HUDEP-2 (cell line): Measurements from ENCODE around the gene ATP5PD.
"Not testable (repeated sequence)": the region's sequence is repeated elsewhere in the genome, so short reads cannot be mapped to it uniquely, and the experiment has no call there.

Source experiments
- DNase-seq, 76 experiments: peaks; one replicate each; lab custom pipeline; 2025; ENCODE audit not compliant: unreplicated experiment in 76 of 76; lab: John Stamatoyannopoulos, UW

ATP5PD gene

DNA sequence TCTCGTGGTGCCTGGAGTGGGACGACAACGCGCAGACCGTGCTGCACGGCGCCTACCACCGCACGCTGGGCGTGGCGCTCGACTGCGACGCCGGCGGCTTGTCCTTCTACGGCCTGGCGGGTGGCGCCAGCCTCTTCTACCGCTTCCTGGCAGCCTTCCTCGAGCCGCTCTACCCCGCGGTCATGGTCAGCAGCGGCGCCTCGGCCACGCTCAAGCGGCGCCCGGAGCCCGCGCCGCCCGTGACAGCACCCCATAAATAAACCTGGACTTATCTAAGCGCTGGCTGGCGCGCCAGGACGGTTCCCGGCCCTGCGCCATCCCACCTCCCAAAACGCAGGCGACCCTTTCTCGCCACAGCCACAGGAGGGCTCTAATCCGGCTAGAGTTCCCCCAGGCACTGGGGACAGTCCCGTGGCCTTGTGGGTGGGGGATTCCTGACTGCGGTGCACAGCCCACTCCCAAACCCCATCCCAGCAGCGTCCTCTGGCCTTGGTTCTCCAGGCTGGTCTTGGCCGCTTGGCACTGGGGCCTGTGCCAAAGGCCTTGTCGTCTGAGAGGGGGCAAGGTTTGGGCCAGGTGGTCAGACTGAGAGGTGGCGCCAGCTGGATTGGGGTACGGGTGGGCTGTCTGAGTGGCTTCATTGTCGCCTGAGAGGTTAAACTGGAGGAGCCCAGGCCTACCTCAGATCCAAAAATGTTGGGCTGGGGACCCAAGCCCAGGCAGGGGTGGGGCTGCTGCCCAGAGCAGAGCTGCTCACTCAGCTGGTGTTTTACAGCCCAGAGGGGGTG, 30.9 kb upstream of the ATP5PD start:
- peak in 35 of 76 experiments; percentile 5 to 55 (median 28) for DNase-seq

DNA sequence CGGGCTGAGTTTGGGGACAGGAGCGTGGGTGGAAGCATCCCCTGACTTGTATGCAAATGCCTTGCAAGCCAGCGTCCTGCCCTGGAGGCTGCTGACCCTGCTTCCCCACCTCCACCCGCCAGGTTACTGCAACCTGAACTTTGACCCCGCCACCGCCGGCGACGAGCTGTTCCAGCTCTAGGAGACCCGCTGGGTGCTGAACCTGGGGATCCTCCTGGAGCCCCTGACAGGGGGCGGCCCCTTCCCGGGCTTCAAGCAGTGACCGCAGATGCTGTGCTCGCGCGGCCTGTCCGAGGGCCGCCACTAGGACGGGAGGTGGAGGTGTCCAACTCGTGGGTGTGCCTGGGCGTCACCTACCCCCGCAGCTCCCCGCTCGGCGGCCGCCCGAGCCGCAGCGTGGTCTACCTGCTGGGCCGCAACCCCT, 30.3 kb upstream of the ATP5PD start:
- no peak for DNase-seq

DNA sequence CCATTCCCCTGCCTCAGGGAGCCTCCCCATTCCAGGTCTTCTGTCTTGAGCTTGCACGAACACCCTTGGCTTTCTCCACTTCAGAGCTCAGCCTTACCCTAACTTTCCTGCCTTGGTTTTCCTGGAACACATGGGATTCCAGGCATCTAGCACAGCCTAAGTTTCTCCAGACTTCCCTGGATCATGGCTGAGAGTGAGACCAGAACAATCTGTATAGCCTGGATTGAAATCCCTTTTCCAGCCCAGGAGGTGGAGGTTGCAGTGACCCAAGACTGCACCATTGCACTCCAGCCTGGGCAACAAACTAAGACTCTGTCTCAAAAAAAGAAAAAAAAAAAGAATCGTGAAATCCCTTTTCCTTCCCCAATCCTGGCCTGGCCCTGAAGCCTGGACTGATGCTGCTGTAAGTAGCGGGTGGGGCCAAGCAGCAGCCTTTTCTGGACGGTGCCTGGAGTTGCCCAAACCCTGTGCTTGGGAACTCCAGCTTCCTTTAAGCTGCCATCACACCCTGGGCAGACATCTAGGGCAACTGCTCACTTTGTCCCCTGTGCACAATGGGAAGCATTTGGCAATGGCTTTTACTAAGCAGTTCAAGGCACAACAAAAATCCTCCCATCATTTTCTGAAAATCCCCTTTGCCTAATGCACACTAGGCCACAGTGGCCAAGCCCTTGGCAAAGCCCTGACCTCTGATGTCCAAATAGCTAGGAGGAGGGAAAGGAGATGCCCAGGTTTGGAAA, 29.0 kb upstream of the ATP5PD start:
- DNase-seq = no peak

DNA sequence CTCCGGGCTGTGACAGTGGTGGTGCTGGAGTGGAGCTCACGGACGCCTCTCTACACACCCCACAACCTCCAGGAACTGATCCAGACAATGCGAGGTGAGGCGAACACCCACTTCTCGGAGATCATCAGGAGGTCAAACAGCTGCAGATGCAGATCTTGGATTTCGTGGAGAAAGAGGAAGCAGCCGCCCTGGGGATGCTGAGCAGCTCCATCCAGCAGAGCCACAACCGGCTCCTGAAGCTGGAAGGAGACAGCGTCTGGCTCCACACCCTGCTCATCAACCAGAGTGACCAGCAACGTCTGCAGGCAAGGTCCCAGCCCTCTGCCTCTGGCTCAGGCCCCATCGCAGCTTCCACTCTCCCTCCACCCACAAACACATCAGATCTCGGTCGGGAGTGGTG, 27.8 kb upstream of the ATP5PD start:
- DNase-seq = no peak

GRCh38 chr17:75073618-75074047, 26.9 kb upstream of the ATP5PD start:
- DNase-seq = no peak

DNA sequence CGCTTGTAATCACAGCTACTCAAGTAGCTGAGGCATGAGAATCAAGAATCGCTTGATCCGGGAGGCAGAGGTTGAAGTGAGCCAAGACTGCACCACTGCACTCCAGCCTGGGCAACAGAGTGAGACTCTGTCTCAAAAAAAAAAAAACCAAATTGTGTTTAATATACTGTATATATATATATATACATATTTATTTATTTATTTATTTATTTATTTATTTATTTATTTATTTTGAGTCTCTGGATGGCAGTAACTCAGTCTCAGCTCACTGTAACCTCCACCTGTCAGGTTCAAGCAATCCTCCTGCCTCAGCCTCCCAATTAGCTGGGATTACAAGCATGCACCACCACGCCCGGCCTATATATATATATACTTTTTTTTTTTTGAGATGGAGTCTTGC, 26.1 kb upstream of the ATP5PD start:
- not testable (repeated sequence) for DNase-seq

- DNase-seq = not testable (repeated sequence)
Measured at GRCh38 chr17:75071478-75072271, 24.9 kb upstream of the ATP5PD start.

GRCh38 chr17:75069783-75070182, 23.0 kb upstream of the ATP5PD start:
- peak in 10 of 76 experiments; percentile 5 to 36 (median 12) for DNase-seq

DNA sequence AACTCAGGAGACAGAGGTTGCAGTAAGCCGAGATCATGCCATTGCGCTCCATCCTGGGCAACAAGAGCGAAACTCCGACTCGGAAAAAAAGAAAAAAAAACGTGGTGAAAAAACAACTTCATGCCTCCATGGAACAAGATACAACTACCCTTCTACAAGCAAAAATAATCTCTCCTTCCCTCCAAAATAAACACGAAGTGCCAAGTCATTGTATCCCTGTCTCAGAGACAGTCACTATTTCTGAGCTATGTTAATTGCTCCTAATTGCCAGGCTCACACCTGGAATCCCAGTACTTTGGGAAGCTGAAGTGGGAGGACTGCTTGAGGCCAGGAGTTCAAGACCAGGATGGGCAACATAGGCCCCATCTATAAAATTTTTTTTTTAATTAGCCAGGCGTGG, 22.0 kb upstream of the ATP5PD start:
- no peak for DNase-seq

- DNase-seq = no peak
Measured at GRCh38 chr17:75067856-75068255, 21.1 kb upstream of the ATP5PD start.

DNA sequence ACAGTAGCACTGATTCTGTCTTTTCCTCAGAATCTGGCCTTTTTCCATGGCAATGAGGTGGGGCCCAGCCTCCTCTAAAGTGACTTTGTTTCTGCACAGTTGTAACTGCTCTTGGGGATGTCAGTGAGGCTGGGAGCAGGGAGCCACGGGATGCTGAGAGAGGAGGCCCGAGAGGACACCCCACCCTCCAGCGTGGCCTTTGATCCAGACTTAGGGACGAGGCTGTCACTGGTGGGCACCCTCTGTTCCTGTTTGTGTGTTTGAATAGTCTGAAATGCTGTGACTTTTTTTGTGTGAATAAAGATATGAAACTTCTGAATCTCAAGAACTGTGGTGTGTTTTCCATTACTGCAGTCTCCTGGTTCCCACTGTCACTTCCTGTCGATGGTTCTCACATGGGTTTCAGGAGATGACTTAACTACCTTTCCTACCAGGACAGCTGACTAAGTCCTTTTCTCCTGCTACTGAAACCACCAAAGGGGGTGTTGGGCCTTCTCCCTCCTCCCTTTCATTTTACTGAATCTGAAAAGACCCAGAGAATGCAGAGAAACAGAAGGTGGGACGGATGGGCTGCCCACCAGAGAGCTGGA, 18.9 kb upstream of the ATP5PD start:
- no peak for DNase-seq

DNA sequence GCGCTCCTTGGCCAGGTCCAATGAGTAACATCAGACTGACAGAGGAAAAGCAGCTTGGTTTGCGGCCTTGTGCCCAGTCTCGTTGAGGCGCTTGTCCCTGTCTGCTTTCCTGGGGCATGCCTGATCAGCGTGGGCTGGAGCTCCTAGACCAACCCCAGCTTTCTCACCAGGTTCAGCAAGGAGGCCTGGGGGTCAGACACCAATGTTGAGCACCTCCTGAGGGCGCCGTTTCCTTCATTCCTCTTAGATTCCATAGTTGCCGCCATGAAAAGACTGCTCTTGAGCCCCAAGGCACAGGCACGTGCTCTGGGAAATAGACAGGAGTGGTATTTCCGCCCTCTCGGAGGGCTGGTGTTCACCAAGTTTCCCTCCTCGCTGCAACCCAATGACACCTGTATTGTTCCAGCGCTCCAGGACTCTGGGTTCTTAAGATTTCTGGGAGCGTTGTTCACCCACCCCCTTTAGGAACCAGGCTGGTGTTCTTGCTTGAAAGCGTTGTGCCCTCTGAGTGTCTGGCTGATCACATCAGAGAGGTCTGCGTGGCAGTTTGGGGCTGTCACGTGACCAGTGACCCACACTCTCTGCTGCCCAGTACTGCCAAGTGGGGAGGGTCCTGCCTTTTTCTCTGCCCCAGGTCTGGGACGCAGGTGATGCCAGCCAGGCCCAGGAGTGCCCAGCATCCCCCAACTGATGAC, 18.2 kb upstream of the ATP5PD start:
- DNase-seq = no peak

DNA sequence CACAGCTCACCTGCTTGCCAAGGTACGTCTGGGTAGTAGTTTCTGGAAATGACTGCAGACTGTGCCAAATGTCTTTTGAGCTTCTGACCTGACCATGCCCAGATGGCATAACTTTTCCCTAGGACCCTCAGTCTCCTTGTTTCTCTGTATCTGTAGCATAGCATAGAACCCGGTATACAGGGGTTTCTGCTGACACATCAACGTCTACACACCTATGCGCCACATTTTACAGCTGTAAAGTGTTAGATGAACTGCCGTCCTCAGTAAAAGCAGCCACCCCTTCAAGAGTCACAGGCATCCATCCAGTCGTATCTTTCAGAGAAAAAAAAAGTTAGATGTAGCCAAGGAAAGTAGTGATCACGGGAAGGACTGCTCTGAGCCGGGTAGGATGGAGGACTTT, 17.7 kb upstream of the ATP5PD start:
- no peak for DNase-seq

- DNase-seq = no peak
Measured at GRCh38 chr17:75064040-75064439, 17.3 kb upstream of the ATP5PD start.

DNA sequence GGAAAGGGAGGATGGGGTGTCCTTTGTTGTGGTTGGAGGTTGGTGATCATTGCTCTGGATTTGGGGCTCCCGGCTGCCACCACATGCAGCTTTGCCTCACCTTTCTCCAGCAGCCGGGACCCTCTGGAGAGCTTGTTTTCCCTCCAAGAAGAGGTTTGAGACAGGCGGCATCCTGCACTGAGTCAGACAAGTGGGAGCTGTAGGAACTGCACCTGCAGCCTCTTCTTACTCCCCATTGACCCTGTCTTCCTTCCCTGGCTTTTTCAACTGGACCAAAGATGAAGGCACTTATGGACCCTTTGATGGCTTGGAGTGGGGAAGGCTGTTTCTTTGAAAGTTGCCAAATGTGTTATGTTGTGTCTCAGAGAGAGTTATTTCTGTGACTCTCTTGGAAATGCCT, 16.9 kb upstream of the ATP5PD start:
- no peak for DNase-seq

- no peak for DNase-seq
Measured at GRCh38 chr17:75063201-75063600, 16.4 kb upstream of the ATP5PD start.

DNA sequence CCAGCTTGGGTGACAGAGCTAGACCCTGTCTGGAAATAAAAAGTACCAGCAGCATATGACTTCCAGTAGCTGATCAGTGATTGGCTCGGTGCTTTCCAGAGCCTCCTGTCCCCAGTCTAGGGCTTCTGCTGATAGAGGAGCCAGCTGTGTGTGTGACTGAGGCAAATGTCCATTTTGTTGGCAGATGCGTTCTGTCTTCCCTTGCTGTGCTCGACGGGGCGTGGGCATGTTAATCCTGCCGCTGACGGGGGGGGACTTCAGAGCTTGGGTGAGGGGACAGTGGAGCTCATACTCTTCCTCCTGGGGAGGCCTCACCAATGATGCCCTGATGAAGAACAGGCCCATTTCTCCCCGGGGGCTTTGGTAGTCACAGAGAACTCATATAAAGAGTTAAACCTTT, 14.8 kb upstream of the ATP5PD start:
- no peak for DNase-seq

DNA sequence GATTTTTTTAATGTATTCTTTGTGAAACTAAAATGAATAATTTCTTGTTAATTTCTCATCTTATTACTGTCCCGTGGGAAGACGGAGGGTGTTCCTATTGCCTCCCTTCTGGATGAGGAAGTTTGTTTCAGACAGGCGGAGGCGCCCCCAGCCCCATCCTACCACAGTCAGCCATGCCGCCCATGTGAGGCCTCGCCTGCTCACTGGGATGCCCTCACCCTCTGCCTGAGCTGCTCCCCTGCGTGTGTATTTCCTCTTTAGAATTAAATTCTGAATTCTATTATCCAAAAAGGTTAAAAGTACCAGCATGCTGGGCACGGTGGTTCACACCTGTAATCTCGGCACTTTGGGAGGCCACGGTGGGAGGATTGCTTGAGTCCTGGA, 14.3 kb upstream of the ATP5PD start:
- no peak for DNase-seq

DNA sequence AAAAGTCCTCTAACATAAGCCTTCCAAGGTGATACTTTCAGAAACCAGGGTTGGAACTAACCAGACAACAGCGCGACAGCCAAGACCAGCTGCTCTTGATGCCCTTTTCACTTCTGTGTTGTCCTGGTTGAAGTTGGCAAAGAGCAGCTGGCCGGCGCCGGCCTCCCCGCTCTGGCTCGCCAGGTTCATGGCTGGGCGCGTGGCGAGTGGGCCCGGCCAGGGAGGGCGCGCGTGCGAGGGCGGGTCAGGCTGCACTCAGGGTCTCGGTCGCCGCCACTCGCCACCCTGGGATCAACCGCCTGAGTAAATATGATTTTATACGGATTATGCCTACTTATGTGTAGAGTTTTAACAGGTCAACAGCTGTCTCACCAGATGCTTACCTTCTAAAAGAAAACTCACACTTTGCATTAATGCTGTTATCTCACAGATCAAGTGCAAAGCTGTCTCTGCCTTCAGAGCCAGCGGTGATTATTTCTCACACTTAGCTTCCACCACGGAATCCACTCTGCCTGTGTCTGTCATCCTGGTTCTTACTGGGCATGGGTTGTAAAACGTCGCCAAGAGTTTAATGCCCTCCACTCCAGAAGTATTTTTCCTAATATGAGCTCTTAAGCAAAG, 13.8 kb upstream of the ATP5PD start:
- no peak for DNase-seq
